HG03196 (cell line): ENCODE measurements around the gene LAMA3.
"Not testable (repeated sequence)": the region's sequence is repeated elsewhere in the genome, so short reads cannot be mapped to it uniquely, and the experiment has no call there.

Experiments used
- ATAC-seq: cut with Tn5 transposase; IDR thresholded peaks from one replicate; pipeline ENCODE4 v1.9.1; 2021; ENCODE audit not compliant: unreplicated experiment

The LAMA3 gene

GRCh38 chr18:23730857-23731256 lies 41.6 kb downstream of the LAMA3 start:
- ATAC-seq, result no peak

GRCh38 chr18:23731861-23732260 lies 42.6 kb downstream of the LAMA3 start:
- no peak for ATAC-seq

- ATAC-seq, result no peak
Measured at GRCh38 chr18:23732439-23732838, 43.2 kb downstream of the LAMA3 start.

- not testable (repeated sequence) for ATAC-seq
Measured at GRCh38 chr18:23733265-23733664, 44.0 kb downstream of the LAMA3 start.

- no peak for ATAC-seq
Measured at GRCh38 chr18:23733895-23734294, 44.6 kb downstream of the LAMA3 start.

- ATAC-seq, result peak; percentile 56
Measured at GRCh38 chr18:23735021-23735464, 45.8 kb downstream of the LAMA3 start.

GRCh38 chr18:23737578-23737977 lies 48.3 kb downstream of the LAMA3 start:
- no peak for ATAC-seq

- ATAC-seq, result no peak
Measured at GRCh38 chr18:23738151-23738550, 48.9 kb downstream of the LAMA3 start.

- ATAC-seq, result no peak
Measured at GRCh38 chr18:23738575-23738974, 49.3 kb downstream of the LAMA3 start.

GRCh38 chr18:23740105-23740830 lies 51.0 kb downstream of the LAMA3 start:
- ATAC-seq, result no peak

GRCh38 chr18:23741967-23742366 lies 52.7 kb downstream of the LAMA3 start:
- ATAC-seq, result not testable (repeated sequence)

- ATAC-seq, result no peak
Measured at GRCh38 chr18:23743733-23744333, 54.6 kb downstream of the LAMA3 start.

- no peak for ATAC-seq
Measured at GRCh38 chr18:23745366-23745765, 56.1 kb downstream of the LAMA3 start.

- no peak for ATAC-seq
Measured at GRCh38 chr18:23746851-23747250, 57.6 kb downstream of the LAMA3 start.

GRCh38 chr18:23752363-23752762 lies 63.1 kb downstream of the LAMA3 start:
- no peak for ATAC-seq

- ATAC-seq, result no peak
Measured at GRCh38 chr18:23752796-23753195, 63.5 kb downstream of the LAMA3 start.

- ATAC-seq, result no peak
Measured at GRCh38 chr18:23756590-23757436, 67.6 kb downstream of the LAMA3 start.

- ATAC-seq, result no peak
Measured at GRCh38 chr18:23757437-23757733, 68.1 kb downstream of the LAMA3 start.

- ATAC-seq, result no peak
Measured at GRCh38 chr18:23758281-23758680, 69.0 kb downstream of the LAMA3 start.

GRCh38 chr18:23761941-23762340 lies 72.7 kb downstream of the LAMA3 start:
- ATAC-seq, result no peak

- no peak for ATAC-seq
Measured at GRCh38 chr18:23763343-23763742, 74.1 kb downstream of the LAMA3 start.

- no peak for ATAC-seq
Measured at GRCh38 chr18:23765931-23766330, 76.7 kb downstream of the LAMA3 start.
